ENCODE measurements around the gene LIPN. TPM values are rescaled to one million over a fixed set of nuclear protein-coding genes. Genes with fewer than 3 reads are reported as not detected.

The LIPN gene
- total RNA-seq, 1 experiment from 2014 or later = not detected

DNA sequence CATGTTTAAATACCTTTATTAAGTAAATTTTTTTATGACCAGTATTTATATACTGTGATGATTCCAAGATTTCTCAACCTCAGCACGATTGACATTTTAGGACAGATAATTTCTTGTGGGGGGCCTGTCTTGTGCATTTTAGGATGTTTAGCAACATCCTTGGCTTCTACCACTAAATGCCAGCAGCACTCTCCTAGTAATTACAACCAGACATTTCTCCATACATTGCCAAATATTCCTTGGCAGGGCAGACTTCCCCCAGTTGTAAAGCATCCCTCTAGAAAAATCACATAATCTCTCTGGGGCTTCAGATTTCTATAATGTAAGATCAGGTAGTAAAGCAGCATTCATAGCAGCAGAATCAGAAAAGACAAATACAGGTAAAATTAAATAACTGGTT is 34.9 kb downstream of the LIPN start:
- H2AFZ ChIP-seq (ENCODE audit: low read length) = no peak overlapping the region
- H3K9ac ChIP-seq (ENCODE audit: extremely low read depth, insufficient read length, low read length) = no peak overlapping the region
- H3K36me3 Mint-ChIP-seq (ENCODE audit: insufficient read depth in 1 of 3, low read depth in 3 of 3) = no peaks in the 10 kb centered on the region
- H2BK20ac ChIP-seq (ENCODE audit: low read depth, low read length, poor library complexity, severe bottlenecking) = no peak overlapping the region
- no peak overlapping the region for H3K14ac ChIP-seq (ENCODE audit: insufficient read depth, low read length)
- H3K9me3 Mint-ChIP-seq = no peaks in the 10 kb centered on the region
- no peak overlapping the region for H3K4ac ChIP-seq (ENCODE audit: low read depth, low read length)
- H3K9me3 ChIP-seq (ENCODE audit: control insufficient read depth, low read depth, low read length) = no peaks in the 10 kb centered on the region
- no peak for DNase-seq
- H3K4me2 ChIP-seq (ENCODE audit: insufficient read depth, insufficient read length, low read length) = no peak overlapping the region
- no peak overlapping the region for H2BK120ac ChIP-seq (ENCODE audit: low read depth, low read length, poor library complexity, severe bottlenecking)
- no peaks in the 10 kb centered on the region for H3K79me2 ChIP-seq (ENCODE audit: insufficient read depth, low read length)
- no peak overlapping the region for H4K91ac ChIP-seq (ENCODE audit: insufficient read length, low read depth, low read length)
- no peak for TF ChIP-seq CTCF (conservative IDR thresholded peaks at IDR 0.05)
- H2BK5ac ChIP-seq (ENCODE audit: insufficient read length, low read length) = no peak overlapping the region
- no peak overlapping the region for H3K23ac ChIP-seq (ENCODE audit: insufficient read length, low read depth, low read length)
- no peaks in the 10 kb centered on the region for H3K4me1 ChIP-seq (ENCODE audit: insufficient read depth, low read length)
- H3K27ac ChIP-seq (ENCODE audit: insufficient read length, low read depth, low read length) = no peak overlapping the region
- H3K56ac ChIP-seq (ENCODE audit: insufficient read length, low read depth, low read length) = no peak overlapping the region
- no peak overlapping the region for H4K8ac ChIP-seq (replicated peaks; ENCODE audit: insufficient read length, low read depth, low read length)
- WGBS (ENCODE audit: extremely low coverage, insufficient read length, low lambda C conversion rate) = no CpG with 5 or more reads among the region's 1 CpG
- H2BK15ac ChIP-seq (ENCODE audit: low read depth, low read length) = no peak overlapping the region
- no peaks in the 10 kb centered on the region for H4K20me1 ChIP-seq (ENCODE audit: control insufficient read depth, insufficient read depth, insufficient read length)
- H4K5ac ChIP-seq (ENCODE audit: insufficient read length, low read depth, low read length) = no peak overlapping the region
- H3T11ph ChIP-seq (ENCODE audit: low read length) = no peak overlapping the region
- H3K27me3 Mint-ChIP-seq (ENCODE audit: low read depth) = peaks cover 1% of the 10 kb centered on the region; the same call in 1 of the 2 replicates
- H2AK5ac ChIP-seq (ENCODE audit: insufficient read length, low read length) = no peak overlapping the region
- H3K18ac ChIP-seq (ENCODE audit: insufficient read length, low read depth, low read length) = no peak overlapping the region
- H3K79me1 ChIP-seq (ENCODE audit: insufficient read depth, low read depth, low read length, poor library complexity, severe bottlenecking) = no peaks in the 10 kb centered on the region
- no peaks in the 10 kb centered on the region for H3K23me2 ChIP-seq (ENCODE audit: insufficient read length, low read depth, low read length, poor library complexity, severe bottlenecking)
- H2BK12ac ChIP-seq (ENCODE audit: insufficient read length, low read depth, low read length) = no peak overlapping the region
- peaks cover 3 to 4% of the 10 kb centered on the region in 2 experiments; a peak in 3 of 4 replicates for H3K4me1 Mint-ChIP-seq
- H3K27ac Mint-ChIP-seq = no peak overlapping the region
- H3K27me3 ChIP-seq (ENCODE audit: insufficient read depth, low read length) = no peaks in the 10 kb centered on the region
- no peak overlapping the region for H3K4me3 Mint-ChIP-seq
